DMS53 (cell line): ENCODE measurements around the gene MAGEC2.

Source experiments
- DNase-seq: peaks from one replicate; lab custom pipeline; 2025; lab: John Stamatoyannopoulos, UW

MAGEC2 gene, protein sequence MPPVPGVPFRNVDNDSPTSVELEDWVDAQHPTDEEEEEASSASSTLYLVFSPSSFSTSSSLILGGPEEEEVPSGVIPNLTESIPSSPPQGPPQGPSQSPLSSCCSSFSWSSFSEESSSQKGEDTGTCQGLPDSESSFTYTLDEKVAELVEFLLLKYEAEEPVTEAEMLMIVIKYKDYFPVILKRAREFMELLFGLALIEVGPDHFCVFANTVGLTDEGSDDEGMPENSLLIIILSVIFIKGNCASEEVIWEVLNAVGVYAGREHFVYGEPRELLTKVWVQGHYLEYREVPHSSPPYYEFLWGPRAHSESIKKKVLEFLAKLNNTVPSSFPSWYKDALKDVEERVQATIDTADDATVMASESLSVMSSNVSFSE

DNA sequence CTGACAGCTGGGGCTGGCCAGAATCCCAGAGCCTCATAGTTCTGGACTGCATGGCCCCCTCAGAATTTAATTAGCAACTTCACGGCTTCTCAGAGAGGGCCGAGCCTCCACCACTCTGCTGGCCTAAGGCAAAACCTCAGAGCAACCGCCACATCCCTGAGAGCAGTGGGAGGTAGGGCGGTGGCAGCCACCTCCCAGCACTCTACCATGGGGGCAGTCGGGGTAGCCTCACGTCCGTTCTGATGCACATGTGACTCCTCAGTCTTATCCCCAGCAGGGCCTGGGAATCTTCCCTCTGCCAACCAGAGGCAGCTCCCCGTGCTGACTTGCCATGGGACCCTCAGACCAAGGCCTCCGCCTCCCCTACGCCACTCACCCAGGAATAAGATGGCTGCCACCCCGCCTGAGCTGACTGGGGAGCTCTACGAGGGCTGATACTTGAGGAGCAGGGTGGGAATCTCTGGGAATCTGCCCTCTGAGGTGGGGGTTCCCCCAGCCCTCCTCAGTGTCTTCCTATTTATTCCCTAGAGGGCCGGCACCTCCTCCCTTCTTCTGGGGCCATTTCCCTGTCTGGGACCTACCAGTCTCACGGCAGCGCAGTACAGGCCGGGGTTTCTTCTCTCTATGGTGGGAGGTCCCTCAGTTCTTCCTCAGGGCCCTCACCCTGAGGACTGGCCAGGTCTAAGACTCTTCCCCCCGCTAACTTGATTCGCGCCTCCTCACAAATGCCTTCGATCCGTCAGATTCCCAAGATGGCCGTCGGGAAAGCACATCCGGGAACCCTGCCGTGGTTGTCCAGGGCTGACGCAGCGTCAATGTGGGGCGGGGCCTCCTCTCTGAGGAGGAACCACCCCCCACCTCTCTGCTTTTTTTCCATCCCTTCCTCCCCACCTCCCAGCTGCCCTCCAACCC is at the start of gene MAGEC2:
TSS of gene MAGEC2 (minus strand) at position 769 of the 912 bp plus-strand sequence. CDS start 1,303 bp downstream, outside the sequence.
- DNase-seq = no peak

DNA sequence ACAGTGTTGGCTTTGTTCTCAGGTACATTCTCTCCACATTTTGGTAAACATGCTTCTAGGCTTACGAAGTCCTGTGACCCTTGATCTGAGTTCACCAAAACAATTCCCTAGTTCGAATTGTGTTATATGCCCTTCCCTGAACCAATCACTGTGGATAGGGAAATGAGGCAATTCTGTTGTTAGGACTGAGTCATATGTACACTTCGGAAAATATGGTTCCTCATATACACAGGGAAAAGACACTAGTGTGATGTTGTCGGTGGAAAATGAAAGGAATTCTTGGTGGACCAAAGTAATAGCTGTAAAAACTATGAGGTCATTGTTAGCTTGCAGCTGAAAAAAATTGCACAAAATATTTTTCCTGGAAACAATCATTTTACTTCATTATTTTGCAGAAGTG is 46.6 kb upstream of the MAGEC2 start:
- peak; percentile 5 for DNase-seq

DNA sequence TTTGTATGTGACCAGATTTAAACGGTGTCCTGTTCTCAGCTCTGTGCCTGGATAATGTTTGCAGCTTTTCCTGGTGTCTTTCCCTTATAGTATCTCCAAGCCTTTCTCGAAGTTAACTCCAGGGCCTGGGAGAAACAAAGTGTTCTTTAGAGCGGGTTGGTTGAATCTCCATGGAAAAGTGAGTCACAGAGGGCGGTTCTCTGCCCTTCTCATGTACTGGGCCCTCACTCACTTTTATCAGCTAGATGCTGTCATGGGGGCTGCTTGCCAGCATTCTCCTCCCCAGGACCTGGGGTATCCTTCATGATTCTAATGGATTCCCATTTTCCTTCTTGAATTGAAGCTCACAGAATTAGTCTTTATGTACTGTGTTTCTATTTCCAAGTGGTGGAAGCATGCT is 46.1 kb upstream of the MAGEC2 start:
- no peak for DNase-seq

DNA sequence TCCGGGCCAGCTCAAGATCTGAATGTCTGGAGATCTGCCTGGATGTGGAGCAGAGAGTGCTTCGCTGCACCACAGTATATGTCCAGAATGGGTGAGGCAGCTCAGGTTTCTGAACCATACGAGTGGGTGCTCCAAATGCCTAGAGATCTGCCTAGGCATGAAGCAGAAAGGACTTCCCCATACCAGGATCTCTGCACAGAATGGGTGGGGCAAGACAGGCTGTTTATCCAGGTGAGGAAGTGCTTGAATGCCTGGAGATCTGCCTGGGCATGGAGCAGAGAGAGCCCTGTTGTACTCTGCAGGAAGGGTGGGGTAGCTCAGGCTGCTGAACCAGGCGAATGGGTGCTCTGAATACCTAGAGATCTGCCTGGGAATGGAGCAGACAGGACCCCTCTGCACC is 45.4 kb upstream of the MAGEC2 start:
- peak; percentile 45 for DNase-seq

DNA sequence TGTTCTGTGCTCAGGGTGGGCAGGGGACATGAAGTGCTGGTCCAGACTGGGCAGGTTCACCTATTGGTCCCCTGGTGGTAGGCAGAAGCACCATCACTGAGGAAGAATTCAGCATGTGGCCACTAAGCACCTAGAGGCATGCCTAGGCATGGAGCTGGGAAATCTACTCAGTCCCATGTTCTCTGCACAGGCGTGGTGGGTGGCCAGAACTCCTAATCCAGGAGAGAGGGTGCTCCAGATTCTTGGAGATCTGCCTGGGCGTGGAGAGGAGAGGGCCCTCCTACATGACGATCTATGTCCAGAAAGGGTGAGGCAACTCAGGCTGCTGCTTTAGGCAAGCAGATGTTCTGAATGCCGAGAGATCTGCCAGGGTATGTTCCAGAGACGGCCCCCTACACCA is 44.6 kb upstream of the MAGEC2 start:
- DNase-seq = no peak

DNA sequence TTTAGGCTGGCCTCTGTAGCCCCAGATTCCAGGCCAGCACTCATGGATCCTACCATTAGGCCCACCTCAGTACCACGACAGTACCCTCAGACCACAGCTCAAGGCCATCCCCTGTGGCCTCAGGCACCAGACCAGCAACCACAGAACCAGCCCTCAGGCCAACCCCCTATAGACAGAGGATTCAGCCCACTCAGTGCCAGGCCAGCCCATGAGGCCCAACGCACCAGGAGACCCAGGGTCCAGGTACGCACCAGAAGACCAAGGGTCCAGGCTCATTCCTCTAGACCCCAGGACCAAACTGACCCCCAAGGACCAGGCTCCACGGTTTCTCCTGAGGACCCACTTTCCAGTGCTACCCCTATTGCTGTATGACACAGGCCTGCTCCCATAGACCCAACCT is 39.5 kb upstream of the MAGEC2 start:
- DNase-seq = no peak

DNA sequence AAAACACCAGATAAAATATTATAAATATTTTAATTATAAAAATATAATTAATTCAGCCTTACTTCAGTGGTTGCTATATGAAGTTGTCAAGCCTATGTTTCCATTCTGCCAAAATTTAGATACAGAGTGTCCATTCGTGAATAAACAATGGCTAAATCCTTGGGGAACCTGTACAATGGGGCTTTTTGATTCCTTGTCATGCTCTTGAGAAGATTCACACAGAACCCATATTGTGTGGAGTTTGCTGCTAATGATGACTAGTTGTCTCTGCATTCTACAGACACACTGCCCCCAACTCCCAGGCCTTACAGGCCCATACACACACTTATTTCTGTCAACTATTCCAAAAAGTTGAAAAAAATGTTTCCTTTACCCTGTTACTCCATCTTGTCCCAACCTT is 33.4 kb upstream of the MAGEC2 start:
- no peak for DNase-seq

DNA sequence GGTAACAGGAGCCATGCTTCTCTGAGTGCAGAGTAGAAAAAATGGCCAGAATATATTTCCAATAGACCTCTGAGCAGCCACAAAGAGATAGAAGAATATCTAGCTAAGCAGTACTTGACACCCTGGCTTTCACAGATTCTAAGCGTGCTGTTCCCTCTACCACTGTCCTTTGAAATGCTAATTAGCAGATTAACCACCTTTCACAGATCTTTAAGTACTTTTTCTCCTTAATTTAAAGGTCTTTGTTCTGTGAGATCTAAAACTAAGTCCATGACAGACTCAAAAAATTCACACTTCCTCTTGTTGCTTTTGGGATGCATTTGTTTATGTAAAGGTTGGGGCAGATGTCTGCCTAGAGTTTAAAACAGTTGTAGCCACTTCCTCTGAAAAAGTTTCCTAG is 28.3 kb upstream of the MAGEC2 start:
- DNase-seq = no peak

DNA sequence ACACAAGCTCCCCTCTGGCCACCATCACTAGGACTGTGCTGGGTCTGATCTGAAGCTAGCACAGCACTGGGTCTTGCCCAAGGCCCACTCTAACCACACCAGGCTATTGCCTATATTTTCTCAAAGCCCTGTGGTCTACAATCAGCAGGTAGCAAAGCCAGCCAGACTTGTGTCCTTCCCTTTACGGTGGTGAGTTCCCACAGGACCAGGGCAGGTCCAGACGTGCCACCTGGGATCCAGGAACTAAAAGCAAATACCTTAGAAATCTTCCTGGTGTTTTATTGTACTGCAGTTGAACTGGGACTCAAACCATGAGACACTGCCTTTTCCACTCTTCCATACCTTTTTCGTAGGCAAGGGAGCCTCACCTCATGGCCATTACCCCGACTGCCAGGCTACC is 9.0 kb upstream of the MAGEC2 start:
- no peak for DNase-seq

DNA sequence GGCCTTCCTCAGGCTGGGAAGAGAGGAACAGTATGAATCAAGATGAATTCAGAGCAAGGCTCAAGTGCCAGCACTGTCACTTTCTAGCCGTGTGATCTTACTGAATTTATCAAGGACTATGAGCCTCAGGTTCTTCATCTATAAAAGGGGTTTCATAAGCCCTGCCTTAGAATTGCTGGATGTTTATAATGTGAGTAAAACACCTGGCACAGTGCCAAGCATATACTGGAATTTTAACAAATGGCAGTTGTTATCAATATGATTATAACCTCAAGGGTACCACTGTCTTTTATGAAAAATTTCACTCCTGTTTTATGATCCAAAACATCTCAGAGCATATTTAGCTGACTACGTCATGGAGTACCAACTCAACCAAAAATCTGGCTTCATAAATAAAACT is 4.0 kb downstream of the MAGEC2 start:
- DNase-seq = no peak

DNA sequence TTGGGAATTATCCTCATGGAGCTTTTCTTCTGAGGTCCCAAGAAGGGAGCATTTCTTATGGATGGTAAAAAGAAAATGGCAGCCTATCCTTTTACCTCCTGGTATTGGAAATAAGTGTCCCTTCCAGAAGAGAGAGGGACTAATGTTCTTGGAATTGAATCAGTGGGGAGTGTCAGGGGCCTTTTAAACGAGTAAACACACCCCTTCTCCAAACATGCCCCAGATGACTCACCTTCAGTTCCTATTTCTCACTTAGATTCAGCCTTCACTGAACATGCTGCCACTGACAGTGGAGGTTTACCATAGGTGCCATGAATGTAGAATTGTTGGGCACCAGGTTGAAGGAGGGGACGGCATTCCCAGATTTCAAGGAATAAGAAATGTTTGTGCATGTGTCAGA is 19.0 kb downstream of the MAGEC2 start:
- DNase-seq = peak; percentile 33

DNA sequence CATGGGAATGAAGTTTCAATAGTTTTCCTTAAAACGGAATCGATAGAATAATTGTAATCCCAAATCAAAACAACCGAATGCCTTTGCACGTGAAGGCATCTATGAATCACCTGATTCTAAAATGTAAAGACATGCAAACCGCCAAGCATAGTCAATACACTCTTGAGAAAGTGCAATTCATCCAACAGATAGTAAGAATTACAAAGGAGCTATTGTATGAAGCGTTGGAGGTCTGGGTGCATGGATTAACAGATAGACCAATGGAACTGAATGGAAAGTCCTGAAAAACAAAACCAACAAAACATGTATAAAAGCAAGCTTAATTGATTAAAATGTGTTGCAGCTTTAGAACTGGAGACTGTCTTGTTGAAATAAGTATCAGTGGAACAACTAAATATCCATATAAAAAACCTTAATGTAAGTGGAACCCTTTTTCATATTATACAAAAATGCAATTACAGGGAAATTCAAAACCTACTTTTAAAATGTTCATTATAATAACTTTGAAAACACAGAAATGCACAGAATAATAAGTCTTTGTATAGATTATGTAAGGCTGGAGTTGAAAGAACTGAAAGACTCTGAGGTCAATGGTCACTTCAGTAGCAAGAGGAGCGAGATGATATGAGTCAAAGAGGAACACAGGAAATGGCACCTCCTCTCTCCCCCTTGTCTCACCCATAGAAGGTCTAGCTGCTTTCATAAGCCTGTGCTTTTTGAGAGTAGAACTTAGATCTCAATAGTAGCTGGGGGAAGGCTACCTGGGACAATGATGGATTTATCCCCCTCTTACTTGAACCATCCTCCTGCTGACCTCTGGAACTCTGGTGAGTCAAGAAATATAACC is 20.1 kb downstream of the MAGEC2 start:
- no peak for DNase-seq

DNA sequence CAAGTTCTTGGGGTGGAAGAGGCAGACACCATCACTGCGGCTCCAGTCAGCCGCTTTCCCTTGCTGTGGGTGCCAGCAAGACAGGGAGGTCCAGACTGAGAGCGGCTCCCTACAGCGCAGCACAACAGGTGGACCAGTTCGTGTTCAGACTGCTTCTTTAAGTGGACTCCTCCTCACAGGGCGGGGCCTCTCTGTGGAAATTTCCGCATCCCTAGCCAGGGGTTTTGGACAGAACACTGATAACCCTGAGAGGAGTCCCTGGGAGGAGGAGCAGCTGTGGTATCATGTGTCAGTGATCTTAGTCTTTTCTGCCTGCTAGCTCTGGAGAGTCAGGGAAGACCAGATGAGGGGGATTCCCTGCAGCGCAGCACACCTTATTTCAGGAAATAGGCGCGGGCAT is 48.5 kb downstream of the MAGEC2 start:
- no peak for DNase-seq
